Nucleus accumbens (tissue), 56 donors: ENCODE measurements around the gene LRRC3B.
"Not testable (repeated sequence)": the region's sequence is repeated elsewhere in the genome, so short reads cannot be mapped to it uniquely, and the experiment has no call there.

Experiments
- DNase-seq, 56 donors: peaks; one replicate each; lab custom pipeline; 2025; lab: John Stamatoyannopoulos, UW

Gene LRRC3B

GRCh38 chr3:26622621-26623418 is at the start of gene LRRC3B:
Gene LRRC3B (plus strand): TSS chr3:26622772. CDS start chr3:26709673, 86,901 bp downstream.
- peak in 32 of 56 donors; percentile 4 to 71 (median 41) for DNase-seq

GRCh38 chr3:26574766-26575165 is 47.8 kb upstream of the LRRC3B start:
- DNase-seq: no peak

- no peak for DNase-seq
Measured at GRCh38 chr3:26579116-26579515, 43.5 kb upstream of the LRRC3B start.

- DNase-seq: no peak
Measured at GRCh38 chr3:26587571-26587970, 35.0 kb upstream of the LRRC3B start.

- no peak for DNase-seq
Measured at GRCh38 chr3:26588931-26589330, 33.6 kb upstream of the LRRC3B start.

GRCh38 chr3:26589678-26590077 is 32.9 kb upstream of the LRRC3B start:
- no peak for DNase-seq

- DNase-seq: no peak
Measured at GRCh38 chr3:26590919-26591484, 31.6 kb upstream of the LRRC3B start.

- no peak for DNase-seq
Measured at GRCh38 chr3:26591926-26592325, 30.6 kb upstream of the LRRC3B start.

GRCh38 chr3:26592451-26592850 is 30.1 kb upstream of the LRRC3B start:
- DNase-seq: no peak

- peak in 1 of 56 donors; percentile 0 for DNase-seq
Measured at GRCh38 chr3:26596335-26596734, 26.2 kb upstream of the LRRC3B start.

GRCh38 chr3:26603311-26603710 is 19.3 kb upstream of the LRRC3B start:
- DNase-seq: not testable (repeated sequence)

GRCh38 chr3:26603771-26604170 is 18.8 kb upstream of the LRRC3B start:
- not testable (repeated sequence) for DNase-seq

- DNase-seq: no peak
Measured at GRCh38 chr3:26614006-26614685, 8.4 kb upstream of the LRRC3B start.

GRCh38 chr3:26621176-26621575 is 1.4 kb upstream of the LRRC3B start:
- no peak for DNase-seq

- DNase-seq: peak in 11 of 56 donors; percentile 10 to 48 (median 28)
Measured at GRCh38 chr3:26621906-26622620, 509 bp upstream of the LRRC3B start.

GRCh38 chr3:26623419-26624208 is 1.0 kb downstream of the LRRC3B start:
- DNase-seq: peak in 18 of 56 donors; percentile 15 to 68 (median 44)

- DNase-seq: peak in 20 of 56 donors; percentile 4 to 67 (median 28)
Measured at GRCh38 chr3:26624209-26624765, 1.7 kb downstream of the LRRC3B start.

GRCh38 chr3:26625187-26625586 is 2.6 kb downstream of the LRRC3B start:
- peak in 6 of 56 donors; percentile 2 to 24 (median 6) for DNase-seq

GRCh38 chr3:26627080-26627479 is 4.5 kb downstream of the LRRC3B start:
- DNase-seq: no peak

- DNase-seq: no peak
Measured at GRCh38 chr3:26628915-26629314, 6.3 kb downstream of the LRRC3B start.
